Spleen (tissue), 7 donors: Measurements from ENCODE around the gene ZGRF1.
"Not testable (repeated sequence)": the region's sequence is repeated elsewhere in the genome, so short reads cannot be mapped to it uniquely, and the experiment has no call there.

Source experiments
- CTCF ChIP-seq, 11 experiments: fragments of 200-600 bp in 7 of 11; fragments of 450-650 bp in 4 of 11; sonication (generic) in 4 of 11; IDR thresholded peaks in 8 of 11; conservative IDR thresholded peaks in 3 of 11; 1 replicate in 7 of 11; 2 replicates in 4 of 11; pipeline versions ENCODE4 v1.4.0 to v1.8.0; 2016 to 2021; ENCODE audit warnings: antibody characterized with exemption in 11 of 11, inconsistent platforms in 4 of 11, mild to moderate bottlenecking in 1 of 11
- POLR2A ChIP-seq, 3 donors: fragments of 450-650 bp; IDR thresholded peaks; one replicate each; pipeline ENCODE4 v1.5.1; 2017; ENCODE audit warnings: antibody characterized with exemption in 3 of 3, mild to moderate bottlenecking in 1 of 3
- donor health status: DM: no; HTN: no; CAD: no; lungs with moderate emphysema.
- donor health status: DM: no; HTN: no; CAD: no.
- donor health status: DM: no; HTN: no; CAD: no.

DNA sequence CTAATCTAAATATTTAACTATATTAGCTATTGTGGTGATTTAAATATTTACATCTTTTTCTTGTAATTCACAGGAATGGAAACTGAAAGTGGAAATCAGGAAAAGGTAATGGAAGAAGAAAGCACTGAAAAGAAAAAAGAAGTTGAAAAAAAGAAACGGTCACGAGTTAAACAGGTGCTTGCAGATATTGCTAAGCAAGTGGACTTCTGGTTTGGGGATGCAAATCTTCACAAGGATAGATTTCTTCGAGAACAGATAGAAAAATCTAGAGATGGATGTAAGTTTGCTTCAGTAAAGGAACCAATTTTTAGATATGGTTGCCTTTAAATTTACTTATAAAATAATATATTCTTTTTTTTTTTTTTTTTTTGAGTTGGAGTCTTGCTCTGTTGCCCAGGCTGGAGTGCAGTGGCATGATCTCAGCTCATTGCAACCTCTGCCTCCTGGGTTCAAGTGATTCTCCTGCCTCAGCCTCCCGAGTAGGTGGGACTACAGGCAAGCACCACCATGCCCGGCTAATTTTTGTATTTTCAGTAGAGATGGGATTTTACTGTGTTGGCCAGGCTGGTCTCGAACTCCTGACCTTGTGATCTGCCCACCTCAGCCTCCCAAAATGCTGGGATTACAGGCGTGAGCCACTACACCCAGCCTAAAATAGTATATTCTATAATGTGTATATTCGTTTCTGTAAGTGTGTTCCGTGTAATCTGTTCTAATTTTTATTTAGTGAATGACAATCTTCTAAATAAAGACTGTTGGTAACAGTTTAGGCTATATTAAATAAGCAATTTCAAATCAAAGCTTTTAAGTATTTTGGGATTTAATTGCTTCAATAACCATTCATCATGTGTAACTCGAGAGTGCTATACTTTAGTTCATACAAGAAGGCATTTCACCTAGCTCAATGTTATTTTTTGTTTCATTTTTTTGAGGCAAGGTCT is 8.2 kb upstream of the ZGRF1 start:
- TF ChIP-seq CTCF (IDR thresholded peaks at IDR 0.05 in 8 of 11, conservative IDR thresholded peaks at IDR 0.05 in 3 of 11); POLR2A (IDR thresholded peaks at IDR 0.05): not testable (repeated sequence)
